NCI-H2107 (cell line): Measurements from ENCODE around the gene CYB5R3.
A peak's percentile ranks its signal among the peaks of the same experiment; 100 is the strongest.
"Not testable (repeated sequence)": the region's sequence is repeated elsewhere in the genome, so short reads cannot be mapped to it uniquely, and the experiment has no call there.

ENCODE experiments used
- DNase-seq: peaks from one replicate; lab custom pipeline; 2025; lab: John Stamatoyannopoulos, UW

CYB5R3 gene

GRCh38 chr22:42678894-42679293, 29.7 kb upstream of the CYB5R3 start:
- no peak for DNase-seq

GRCh38 chr22:42677936-42678335, 28.7 kb upstream of the CYB5R3 start:
- DNase-seq = not testable (repeated sequence)

- no peak for DNase-seq
Measured at GRCh38 chr22:42676059-42676607, 26.9 kb upstream of the CYB5R3 start.

- no peak for DNase-seq
Measured at GRCh38 chr22:42673898-42674401, 24.8 kb upstream of the CYB5R3 start.

- DNase-seq = not testable (repeated sequence)
Measured at GRCh38 chr22:42673071-42673470, 23.9 kb upstream of the CYB5R3 start.

GRCh38 chr22:42670921-42671709, 21.9 kb upstream of the CYB5R3 start:
- DNase-seq = no peak

GRCh38 chr22:42670046-42670445, 20.9 kb upstream of the CYB5R3 start:
- DNase-seq = no peak

GRCh38 chr22:42666393-42666792, 17.2 kb upstream of the CYB5R3 start:
- DNase-seq = not testable (repeated sequence)

GRCh38 chr22:42664976-42665831, 16.0 kb upstream of the CYB5R3 start:
- DNase-seq = no peak

GRCh38 chr22:42661985-42662831, 13.0 kb upstream of the CYB5R3 start:
- DNase-seq = peak; percentile 21

- DNase-seq = no peak
Measured at GRCh38 chr22:42656578-42656977, 7.4 kb upstream of the CYB5R3 start.

GRCh38 chr22:42655693-42656092, 6.5 kb upstream of the CYB5R3 start:
- peak; percentile 70 for DNase-seq

- DNase-seq = no peak
Measured at GRCh38 chr22:42654436-42655073, 5.4 kb upstream of the CYB5R3 start.

GRCh38 chr22:42653999-42654398, 4.8 kb upstream of the CYB5R3 start:
- DNase-seq = no peak

GRCh38 chr22:42651134-42651533, 1.9 kb upstream of the CYB5R3 start:
- no peak for DNase-seq

- DNase-seq = no peak
Measured at GRCh38 chr22:42648368-42649245, 585 bp downstream of the CYB5R3 start.

GRCh38 chr22:42648017-42648367, 1.2 kb downstream of the CYB5R3 start:
- no peak for DNase-seq

GRCh38 chr22:42646569-42647525, 2.3 kb downstream of the CYB5R3 start:
- no peak for DNase-seq

GRCh38 chr22:42645938-42646568, 3.1 kb downstream of the CYB5R3 start:
- no peak for DNase-seq
